Measurements from ENCODE around the gene ITGB4.

DNA sequence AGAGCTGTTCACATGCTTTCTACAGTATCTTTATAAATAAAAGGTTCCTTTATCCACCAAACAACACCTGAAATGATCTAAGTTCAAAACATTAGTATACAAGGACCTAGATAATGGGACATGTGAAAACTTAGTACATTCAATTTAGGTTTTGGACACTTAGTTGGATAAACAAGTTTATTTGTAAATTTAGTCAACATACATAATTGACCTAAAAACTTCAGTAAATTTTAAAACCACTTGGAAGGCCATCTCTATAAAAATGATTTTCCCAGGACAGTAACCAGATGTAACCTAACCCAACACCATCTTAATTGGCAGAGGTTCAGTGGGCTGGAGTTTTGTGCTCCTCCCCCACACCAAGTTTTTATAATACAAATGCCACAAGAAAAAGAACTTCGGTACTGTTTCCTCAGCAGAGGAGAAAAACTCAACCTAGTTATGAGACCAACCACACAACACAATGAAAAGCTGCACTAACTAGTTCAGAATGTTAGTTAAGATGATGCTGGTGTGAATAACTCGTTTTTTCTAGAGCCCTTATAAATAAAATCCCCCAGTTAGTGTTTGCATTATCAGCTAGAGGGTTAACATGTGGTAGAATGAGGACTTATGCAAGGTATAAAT, 56.1 kb downstream of the ITGB4 start:
- TF ChIP-seq JUND (IDR thresholded peaks at IDR 0.05) (no peak), CHD2 (IDR thresholded peaks at IDR 0.05; ENCODE audit: low read length, partially characterized antibody) (no peak), EP300 (IDR thresholded peaks at IDR 0.05; ENCODE audit: borderline replicate concordance in 1 of 2, low read depth in 1 of 2, low read length in 1 of 2) (no peak), SMC3 (IDR thresholded peaks at IDR 0.05; ENCODE audit: low read depth, low read length) (no peak), FOXM1 (IDR thresholded peaks at IDR 0.05; ENCODE audit: low read depth) (no peak), POLR2AphosphoS5 (IDR thresholded peaks at IDR 0.05; ENCODE audit: low read depth, low read length) (no peak), SIN3A (IDR thresholded peaks at IDR 0.05; ENCODE audit: borderline replicate concordance, low read depth, low read length) (no peak), MXI1 (IDR thresholded peaks at IDR 0.05; ENCODE audit: low read depth, low read length) (no peak)
- TF ChIP-seq, protein P1, sequence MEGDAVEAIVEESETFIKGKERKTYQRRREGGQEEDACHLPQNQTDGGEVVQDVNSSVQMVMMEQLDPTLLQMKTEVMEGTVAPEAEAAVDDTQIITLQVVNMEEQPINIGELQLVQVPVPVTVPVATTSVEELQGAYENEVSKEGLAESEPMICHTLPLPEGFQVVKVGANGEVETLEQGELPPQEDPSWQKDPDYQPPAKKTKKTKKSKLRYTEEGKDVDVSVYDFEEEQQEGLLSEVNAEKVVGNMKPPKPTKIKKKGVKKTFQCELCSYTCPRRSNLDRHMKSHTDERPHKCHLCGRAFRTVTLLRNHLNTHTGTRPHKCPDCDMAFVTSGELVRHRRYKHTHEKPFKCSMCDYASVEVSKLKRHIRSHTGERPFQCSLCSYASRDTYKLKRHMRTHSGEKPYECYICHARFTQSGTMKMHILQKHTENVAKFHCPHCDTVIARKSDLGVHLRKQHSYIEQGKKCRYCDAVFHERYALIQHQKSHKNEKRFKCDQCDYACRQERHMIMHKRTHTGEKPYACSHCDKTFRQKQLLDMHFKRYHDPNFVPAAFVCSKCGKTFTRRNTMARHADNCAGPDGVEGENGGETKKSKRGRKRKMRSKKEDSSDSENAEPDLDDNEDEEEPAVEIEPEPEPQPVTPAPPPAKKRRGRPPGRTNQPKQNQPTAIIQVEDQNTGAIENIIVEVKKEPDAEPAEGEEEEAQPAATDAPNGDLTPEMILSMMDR (IDR thresholded peaks at IDR 0.05) = no peak
- TF ChIP-seq, protein P2, sequence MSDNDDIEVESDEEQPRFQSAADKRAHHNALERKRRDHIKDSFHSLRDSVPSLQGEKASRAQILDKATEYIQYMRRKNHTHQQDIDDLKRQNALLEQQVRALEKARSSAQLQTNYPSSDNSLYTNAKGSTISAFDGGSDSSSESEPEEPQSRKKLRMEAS (IDR thresholded peaks at IDR 0.05; ENCODE audit: low read depth) = no peak

Data from SK-N-SH (cell line).